Breast epithelium (tissue), 3 donors: ENCODE data around the gene PGLYRP4.

Source experiments
- CTCF ChIP-seq, 3 donors: fragments of 450-650 bp; IDR thresholded peaks; one replicate each; pipeline ENCODE4 v1.5.1; 2016 to 2017; ENCODE audit warnings: antibody characterized with exemption in 3 of 3, mild to moderate bottlenecking in 3 of 3, moderate library complexity in 3 of 3
- POLR2A ChIP-seq: fragments of 450-650 bp; IDR thresholded peaks from one replicate; pipeline ENCODE4 v1.6.1; 2016; ENCODE audit warnings: antibody characterized with exemption, mild to moderate bottlenecking, moderate library complexity

- TF ChIP-seq POLR2A (no peak), CTCF (IDR thresholded peaks at IDR 0.05) (no peak)
These were observed 15.5 kb upstream of the PGLYRP4 start for GRCh38 chr1:153364156-153364555.
